ENCODE measurements around the gene ZNF33A. TPM values are rescaled to one million over a fixed set of nuclear protein-coding genes. Genes with fewer than 3 reads are reported as not detected.

ZNF33A gene
- total and polyA plus RNA-seq, 2 experiments from 2014 or later = 20.3 to 32.6 TPM

DNA sequence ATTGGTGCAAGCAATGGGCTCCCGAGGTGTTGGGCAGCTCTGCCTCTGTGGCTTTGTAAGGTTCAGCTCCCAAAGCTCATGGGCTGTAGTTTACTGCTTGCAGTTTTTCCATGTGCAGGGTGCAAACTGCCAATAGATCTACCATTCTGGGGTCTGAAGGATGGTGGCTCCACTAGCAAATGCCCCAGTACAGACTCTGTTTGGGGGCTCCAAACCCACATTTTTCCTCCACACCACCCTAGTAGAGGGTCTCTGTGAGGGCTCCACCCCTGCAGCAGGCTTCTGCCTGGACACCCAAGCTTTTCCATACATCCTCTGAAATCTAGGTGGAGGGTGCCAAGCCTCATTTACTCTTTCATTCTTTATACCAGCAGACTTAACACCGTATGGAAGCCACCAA lies 66.2 kb downstream of the ZNF33A start:
- Histone ChIP-seq H3K4me2 (no peak overlapping the region), H3K4me3 (no peak overlapping the region), H3F3A (replicated peaks; ENCODE audit: low read depth) (no peaks in the 10 kb centered on the region), H3K27me3 (ENCODE audit: insufficient read depth) (no peaks in the 10 kb centered on the region), H3K36me3 (ENCODE audit: insufficient read depth) (no peaks in the 10 kb centered on the region; the same call in 1 of the 2 replicates), H3K79me2 (replicated peaks; ENCODE audit: insufficient read depth) (no peaks in the 10 kb centered on the region), H3K9me2 (ENCODE audit: insufficient read depth) (no peaks in the 10 kb centered on the region), H3K27ac (ENCODE audit: low read depth) (no peak overlapping the region), H3K4me1 (ENCODE audit: insufficient read depth) (no peaks in the 10 kb centered on the region), H4K20me1 (replicated peaks; ENCODE audit: insufficient read depth) (no peaks in the 10 kb centered on the region), H2AFZ (no peak overlapping the region)
- Mint-ChIP-seq H3K9me3 (peaks cover 94% of the 10 kb centered on the region), H3K4me3 (no peak overlapping the region), H3K4me1 (no peaks in the 10 kb centered on the region), H3K36me3 (ENCODE audit: low read depth) (peaks cover 39% of the 10 kb centered on the region), H3K27ac (no peak overlapping the region), H3K27me3 (ENCODE audit: insufficient read depth, low read depth, poor library complexity) (no peaks in the 10 kb centered on the region)
- DNase-seq (ENCODE audit: low spot score) (no peak), ATAC-seq (no peak)
- TF ChIP-seq, protein P1, sequence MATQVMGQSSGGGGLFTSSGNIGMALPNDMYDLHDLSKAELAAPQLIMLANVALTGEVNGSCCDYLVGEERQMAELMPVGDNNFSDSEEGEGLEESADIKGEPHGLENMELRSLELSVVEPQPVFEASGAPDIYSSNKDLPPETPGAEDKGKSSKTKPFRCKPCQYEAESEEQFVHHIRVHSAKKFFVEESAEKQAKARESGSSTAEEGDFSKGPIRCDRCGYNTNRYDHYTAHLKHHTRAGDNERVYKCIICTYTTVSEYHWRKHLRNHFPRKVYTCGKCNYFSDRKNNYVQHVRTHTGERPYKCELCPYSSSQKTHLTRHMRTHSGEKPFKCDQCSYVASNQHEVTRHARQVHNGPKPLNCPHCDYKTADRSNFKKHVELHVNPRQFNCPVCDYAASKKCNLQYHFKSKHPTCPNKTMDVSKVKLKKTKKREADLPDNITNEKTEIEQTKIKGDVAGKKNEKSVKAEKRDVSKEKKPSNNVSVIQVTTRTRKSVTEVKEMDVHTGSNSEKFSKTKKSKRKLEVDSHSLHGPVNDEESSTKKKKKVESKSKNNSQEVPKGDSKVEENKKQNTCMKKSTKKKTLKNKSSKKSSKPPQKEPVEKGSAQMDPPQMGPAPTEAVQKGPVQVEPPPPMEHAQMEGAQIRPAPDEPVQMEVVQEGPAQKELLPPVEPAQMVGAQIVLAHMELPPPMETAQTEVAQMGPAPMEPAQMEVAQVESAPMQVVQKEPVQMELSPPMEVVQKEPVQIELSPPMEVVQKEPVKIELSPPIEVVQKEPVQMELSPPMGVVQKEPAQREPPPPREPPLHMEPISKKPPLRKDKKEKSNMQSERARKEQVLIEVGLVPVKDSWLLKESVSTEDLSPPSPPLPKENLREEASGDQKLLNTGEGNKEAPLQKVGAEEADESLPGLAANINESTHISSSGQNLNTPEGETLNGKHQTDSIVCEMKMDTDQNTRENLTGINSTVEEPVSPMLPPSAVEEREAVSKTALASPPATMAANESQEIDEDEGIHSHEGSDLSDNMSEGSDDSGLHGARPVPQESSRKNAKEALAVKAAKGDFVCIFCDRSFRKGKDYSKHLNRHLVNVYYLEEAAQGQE (IDR thresholded peaks at IDR 0.05; ENCODE audit: unreplicated experiment) = no peak
- TF ChIP-seq EZH2phosphoT487 (IDR thresholded peaks at IDR 0.05; ENCODE audit: unreplicated experiment) (no peak), ZNF331 (CRISPR knock-in tag; IDR thresholded peaks at IDR 0.05; ENCODE audit: low read depth) (no peak), CREB1 (CRISPR knock-in tag; IDR thresholded peaks at IDR 0.05; ENCODE audit: low read depth) (no peak), JUNB (IDR thresholded peaks at IDR 0.05; ENCODE audit: unreplicated experiment) (no peak), ZNF114 (CRISPR knock-in tag; IDR thresholded peaks at IDR 0.05) (no peak), STAT1 (IDR thresholded peaks at IDR 0.05; ENCODE audit: unreplicated experiment) (no peak), EZH2 (IDR thresholded peaks at IDR 0.05; ENCODE audit: low read depth, unreplicated experiment) (no peak), POLR2AphosphoS5 (IDR thresholded peaks at IDR 0.05; ENCODE audit: low read depth) (no peak), NANOG (IDR thresholded peaks at IDR 0.05; ENCODE audit: borderline replicate concordance) (no peak)
- TF ChIP-seq, protein P2, sequence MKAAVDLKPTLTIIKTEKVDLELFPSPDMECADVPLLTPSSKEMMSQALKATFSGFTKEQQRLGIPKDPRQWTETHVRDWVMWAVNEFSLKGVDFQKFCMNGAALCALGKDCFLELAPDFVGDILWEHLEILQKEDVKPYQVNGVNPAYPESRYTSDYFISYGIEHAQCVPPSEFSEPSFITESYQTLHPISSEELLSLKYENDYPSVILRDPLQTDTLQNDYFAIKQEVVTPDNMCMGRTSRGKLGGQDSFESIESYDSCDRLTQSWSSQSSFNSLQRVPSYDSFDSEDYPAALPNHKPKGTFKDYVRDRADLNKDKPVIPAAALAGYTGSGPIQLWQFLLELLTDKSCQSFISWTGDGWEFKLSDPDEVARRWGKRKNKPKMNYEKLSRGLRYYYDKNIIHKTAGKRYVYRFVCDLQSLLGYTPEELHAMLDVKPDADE (IDR thresholded peaks at IDR 0.05) = no peak
- TF ChIP-seq, protein P3, sequence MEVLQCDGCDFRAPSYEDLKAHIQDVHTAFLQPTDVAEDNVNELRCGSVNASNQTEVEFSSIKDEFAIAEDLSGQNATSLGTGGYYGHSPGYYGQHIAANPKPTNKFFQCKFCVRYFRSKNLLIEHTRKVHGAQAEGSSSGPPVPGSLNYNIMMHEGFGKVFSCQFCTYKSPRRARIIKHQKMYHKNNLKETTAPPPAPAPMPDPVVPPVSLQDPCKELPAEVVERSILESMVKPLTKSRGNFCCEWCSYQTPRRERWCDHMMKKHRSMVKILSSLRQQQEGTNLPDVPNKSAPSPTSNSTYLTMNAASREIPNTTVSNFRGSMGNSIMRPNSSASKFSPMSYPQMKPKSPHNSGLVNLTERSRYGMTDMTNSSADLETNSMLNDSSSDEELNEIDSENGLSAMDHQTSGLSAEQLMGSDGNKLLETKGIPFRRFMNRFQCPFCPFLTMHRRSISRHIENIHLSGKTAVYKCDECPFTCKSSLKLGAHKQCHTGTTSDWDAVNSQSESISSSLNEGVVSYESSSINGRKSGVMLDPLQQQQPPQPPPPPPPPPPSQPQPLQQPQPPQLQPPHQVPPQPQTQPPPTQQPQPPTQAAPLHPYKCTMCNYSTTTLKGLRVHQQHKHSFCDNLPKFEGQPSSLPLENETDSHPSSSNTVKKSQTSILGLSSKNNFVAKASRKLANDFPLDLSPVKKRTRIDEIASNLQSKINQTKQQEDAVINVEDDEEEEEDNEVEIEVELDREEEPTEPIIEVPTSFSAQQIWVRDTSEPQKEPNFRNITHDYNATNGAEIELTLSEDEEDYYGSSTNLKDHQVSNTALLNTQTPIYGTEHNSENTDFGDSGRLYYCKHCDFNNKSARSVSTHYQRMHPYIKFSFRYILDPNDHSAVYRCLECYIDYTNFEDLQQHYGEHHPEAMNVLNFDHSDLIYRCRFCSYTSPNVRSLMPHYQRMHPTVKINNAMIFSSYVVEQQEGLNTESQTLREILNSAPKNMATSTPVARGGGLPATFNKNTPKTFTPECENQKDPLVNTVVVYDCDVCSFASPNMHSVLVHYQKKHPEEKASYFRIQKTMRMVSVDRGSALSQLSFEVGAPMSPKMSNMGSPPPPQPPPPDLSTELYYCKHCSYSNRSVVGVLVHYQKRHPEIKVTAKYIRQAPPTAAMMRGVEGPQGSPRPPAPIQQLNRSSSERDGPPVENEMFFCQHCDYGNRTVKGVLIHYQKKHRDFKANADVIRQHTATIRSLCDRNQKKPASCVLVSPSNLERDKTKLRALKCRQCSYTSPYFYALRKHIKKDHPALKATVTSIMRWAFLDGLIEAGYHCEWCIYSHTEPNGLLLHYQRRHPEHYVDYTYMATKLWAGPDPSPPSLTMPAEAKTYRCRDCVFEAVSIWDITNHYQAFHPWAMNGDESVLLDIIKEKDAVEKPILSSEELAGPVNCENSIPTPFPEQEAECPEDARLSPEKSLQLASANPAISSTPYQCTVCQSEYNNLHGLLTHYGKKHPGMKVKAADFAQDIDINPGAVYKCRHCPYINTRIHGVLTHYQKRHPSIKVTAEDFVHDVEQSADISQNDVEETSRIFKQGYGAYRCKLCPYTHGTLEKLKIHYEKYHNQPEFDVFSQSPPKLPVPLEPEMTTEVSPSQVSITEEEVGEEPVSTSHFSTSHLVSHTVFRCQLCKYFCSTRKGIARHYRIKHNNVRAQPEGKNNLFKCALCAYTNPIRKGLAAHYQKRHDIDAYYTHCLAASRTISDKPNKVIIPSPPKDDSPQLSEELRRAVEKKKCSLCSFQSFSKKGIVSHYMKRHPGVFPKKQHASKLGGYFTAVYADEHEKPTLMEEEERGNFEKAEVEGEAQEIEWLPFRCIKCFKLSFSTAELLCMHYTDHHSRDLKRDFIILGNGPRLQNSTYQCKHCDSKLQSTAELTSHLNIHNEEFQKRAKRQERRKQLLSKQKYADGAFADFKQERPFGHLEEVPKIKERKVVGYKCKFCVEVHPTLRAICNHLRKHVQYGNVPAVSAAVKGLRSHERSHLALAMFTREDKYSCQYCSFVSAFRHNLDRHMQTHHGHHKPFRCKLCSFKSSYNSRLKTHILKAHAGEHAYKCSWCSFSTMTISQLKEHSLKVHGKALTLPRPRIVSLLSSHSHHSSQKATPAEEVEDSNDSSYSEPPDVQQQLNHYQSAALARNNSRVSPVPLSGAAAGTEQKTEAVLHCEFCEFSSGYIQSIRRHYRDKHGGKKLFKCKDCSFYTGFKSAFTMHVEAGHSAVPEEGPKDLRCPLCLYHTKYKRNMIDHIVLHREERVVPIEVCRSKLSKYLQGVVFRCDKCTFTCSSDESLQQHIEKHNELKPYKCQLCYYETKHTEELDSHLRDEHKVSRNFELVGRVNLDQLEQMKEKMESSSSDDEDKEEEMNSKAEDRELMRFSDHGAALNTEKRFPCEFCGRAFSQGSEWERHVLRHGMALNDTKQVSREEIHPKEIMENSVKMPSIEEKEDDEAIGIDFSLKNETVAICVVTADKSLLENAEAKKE (CRISPR knock-in tag; IDR thresholded peaks at IDR 0.05) = no peak
- TF ChIP-seq, protein P4, sequence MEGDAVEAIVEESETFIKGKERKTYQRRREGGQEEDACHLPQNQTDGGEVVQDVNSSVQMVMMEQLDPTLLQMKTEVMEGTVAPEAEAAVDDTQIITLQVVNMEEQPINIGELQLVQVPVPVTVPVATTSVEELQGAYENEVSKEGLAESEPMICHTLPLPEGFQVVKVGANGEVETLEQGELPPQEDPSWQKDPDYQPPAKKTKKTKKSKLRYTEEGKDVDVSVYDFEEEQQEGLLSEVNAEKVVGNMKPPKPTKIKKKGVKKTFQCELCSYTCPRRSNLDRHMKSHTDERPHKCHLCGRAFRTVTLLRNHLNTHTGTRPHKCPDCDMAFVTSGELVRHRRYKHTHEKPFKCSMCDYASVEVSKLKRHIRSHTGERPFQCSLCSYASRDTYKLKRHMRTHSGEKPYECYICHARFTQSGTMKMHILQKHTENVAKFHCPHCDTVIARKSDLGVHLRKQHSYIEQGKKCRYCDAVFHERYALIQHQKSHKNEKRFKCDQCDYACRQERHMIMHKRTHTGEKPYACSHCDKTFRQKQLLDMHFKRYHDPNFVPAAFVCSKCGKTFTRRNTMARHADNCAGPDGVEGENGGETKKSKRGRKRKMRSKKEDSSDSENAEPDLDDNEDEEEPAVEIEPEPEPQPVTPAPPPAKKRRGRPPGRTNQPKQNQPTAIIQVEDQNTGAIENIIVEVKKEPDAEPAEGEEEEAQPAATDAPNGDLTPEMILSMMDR (conservative IDR thresholded peaks at IDR 0.05; ENCODE audit: low read depth in 2 of 2) = no peak
